IgD-negative memory B cell (primary cell): ENCODE measurements around the gene SYCN. TPM values are rescaled to one million over a fixed set of nuclear protein-coding genes. Genes with fewer than 3 reads are reported as not detected.

Source experiments
- H3K27ac Mint-ChIP-seq, 3 donors: one replicate each; pipeline ENCODE4 v1.8.0; 2020 to 2022; ENCODE audit warnings: mild to moderate bottlenecking in 3 of 3, mixed read lengths in 3 of 3, moderate library complexity in 1 of 3
- H3K27me3 Mint-ChIP-seq: one replicate; pipeline ENCODE4 v1.8.0; 2021; ENCODE audit warnings: mixed read lengths
- H3K36me3 Mint-ChIP-seq: one replicate; pipeline ENCODE4 v1.8.0; 2020; ENCODE audit warnings: mild to moderate bottlenecking, mixed read lengths
- H3K4me1 Mint-ChIP-seq, 3 donors: one replicate each; pipeline ENCODE4 v1.8.0; 2020 to 2022; ENCODE audit warnings: mixed read lengths in 3 of 3, mild to moderate bottlenecking in 1 of 3
- H3K4me3 Mint-ChIP-seq, 4 donors: one replicate each; pipeline ENCODE4 v1.8.0; 2020 to 2022; ENCODE audit warnings: mild to moderate bottlenecking in 4 of 4, mixed read lengths in 4 of 4, moderate library complexity in 3 of 4
- H3K9me3 Mint-ChIP-seq, 3 donors: one replicate each; pipeline ENCODE4 v1.8.0; 2020 to 2021; ENCODE audit warnings: mixed read lengths in 3 of 3, mild to moderate bottlenecking in 1 of 3
- polyA plus RNA-seq: library from polyadenylated mRNA; unstranded; fragments of 300-500 nt; fragmentation: Illumina TruSeq; gene quantifications from one replicate; pipeline ENCODE4 v1.2.3, GENCODE V29; 2021

Gene SYCN
- polyA plus RNA-seq, 1 donor from 2014 or later = not detected

GRCh38 chr19:39160889-39161672, 43.0 kb downstream of the SYCN start:
- Mint-ChIP-seq H3K27me3 (no peaks in the 10 kb centered on the region), H3K9me3 (no peaks in the 10 kb centered on the region), H3K36me3 (peaks cover 1% of the 10 kb centered on the region), H3K27ac (peak overlapping the region in 1 of 3 donors; percentile 23), H3K4me1 (peaks cover 0 to 12% (median 8%) of the 10 kb centered on the region in 3 donors), H3K4me3 (no peak overlapping the region)

- Mint-ChIP-seq H3K36me3 (peaks cover 1% of the 10 kb centered on the region), H3K27ac (no peak overlapping the region)
Observed at GRCh38 chr19:39160523-39160861, 43.6 kb downstream of the SYCN start.

GRCh38 chr19:39158646-39159260, 45.3 kb downstream of the SYCN start:
- Mint-ChIP-seq H3K9me3 (no peaks in the 10 kb centered on the region), H3K4me3 (no peak overlapping the region), H3K4me1 (peaks cover 0 to 14% (median 13%) of the 10 kb centered on the region in 3 donors), H3K27me3 (no peaks in the 10 kb centered on the region), H3K36me3 (peaks cover 5% of the 10 kb centered on the region), H3K27ac (peak overlapping the region in 1 of 3 donors; percentile 59)

More at GRCh38 chr19:39160523-39160861, 43.6 kb downstream of the SYCN start:
- no peaks in the 10 kb centered on the region for H3K9me3 Mint-ChIP-seq
- peaks cover 0 to 17% (median 8%) of the 10 kb centered on the region in 3 donors for H3K4me1 Mint-ChIP-seq
- H3K27me3 Mint-ChIP-seq = no peaks in the 10 kb centered on the region
- no peak overlapping the region for H3K4me3 Mint-ChIP-seq

- H3K27me3 Mint-ChIP-seq = no peaks in the 10 kb centered on the region
- peaks cover 0 to 13% (median 12%) of the 10 kb centered on the region in 3 donors for H3K4me1 Mint-ChIP-seq
- H3K4me3 Mint-ChIP-seq = no peak overlapping the region
- H3K9me3 Mint-ChIP-seq = no peaks in the 10 kb centered on the region
- peaks cover 5% of the 10 kb centered on the region for H3K36me3 Mint-ChIP-seq
- H3K27ac Mint-ChIP-seq = no peak overlapping the region
Observed at GRCh38 chr19:39157997-39158389, 46.1 kb downstream of the SYCN start.

- no peak overlapping the region for H3K4me3 Mint-ChIP-seq
- H3K36me3 Mint-ChIP-seq = peaks cover 5% of the 10 kb centered on the region
Observed at GRCh38 chr19:39157275-39157996, 46.6 kb downstream of the SYCN start.

GRCh38 chr19:39156326-39157230, 47.5 kb downstream of the SYCN start:
- no peak overlapping the region for H3K27ac Mint-ChIP-seq
- no peaks in the 10 kb centered on the region for H3K27me3 Mint-ChIP-seq
- no peak overlapping the region for H3K4me3 Mint-ChIP-seq
- H3K36me3 Mint-ChIP-seq = peaks cover 5% of the 10 kb centered on the region
- peaks cover 0 to 12% (median 9%) of the 10 kb centered on the region in 3 donors for H3K4me1 Mint-ChIP-seq
- no peaks in the 10 kb centered on the region for H3K9me3 Mint-ChIP-seq

More at GRCh38 chr19:39157275-39157996, 46.6 kb downstream of the SYCN start:
- no peak overlapping the region for H3K27ac Mint-ChIP-seq
- no peaks in the 10 kb centered on the region for H3K27me3 Mint-ChIP-seq
- H3K9me3 Mint-ChIP-seq = no peaks in the 10 kb centered on the region
- H3K4me1 Mint-ChIP-seq = peaks cover 0 to 12% (median 9%) of the 10 kb centered on the region in 3 donors

GRCh38 chr19:39155741-39156140, 48.3 kb downstream of the SYCN start:
- Mint-ChIP-seq H3K27ac (no peak overlapping the region), H3K4me3 (no peak overlapping the region), H3K36me3 (peaks cover 5% of the 10 kb centered on the region), H3K27me3 (no peaks in the 10 kb centered on the region), H3K9me3 (no peaks in the 10 kb centered on the region), H3K4me1 (peaks cover 0 to 12% (median 11%) of the 10 kb centered on the region in 3 donors)

- Mint-ChIP-seq H3K27ac (no peak overlapping the region), H3K4me1 (peaks cover 0 to 11% (median 9%) of the 10 kb centered on the region in 3 donors), H3K27me3 (no peaks in the 10 kb centered on the region), H3K9me3 (no peaks in the 10 kb centered on the region), H3K36me3 (peaks cover 5% of the 10 kb centered on the region), H3K4me3 (no peak overlapping the region)
Observed at GRCh38 chr19:39155114-39155700, 48.9 kb downstream of the SYCN start.

GRCh38 chr19:39154629-39155100, 49.4 kb downstream of the SYCN start:
- Mint-ChIP-seq H3K36me3 (peaks cover 5% of the 10 kb centered on the region), H3K4me3 (no peak overlapping the region), H3K27ac (no peak overlapping the region), H3K9me3 (no peaks in the 10 kb centered on the region), H3K27me3 (no peaks in the 10 kb centered on the region), H3K4me1 (peaks cover 0 to 11% (median 9%) of the 10 kb centered on the region in 3 donors)

GRCh38 chr19:39154100-39154628, 49.9 kb downstream of the SYCN start:
- no peak overlapping the region for H3K4me3 Mint-ChIP-seq
- H3K9me3 Mint-ChIP-seq = no peaks in the 10 kb centered on the region
- H3K27ac Mint-ChIP-seq = no peak overlapping the region
- peaks cover 5% of the 10 kb centered on the region for H3K36me3 Mint-ChIP-seq
- no peaks in the 10 kb centered on the region for H3K27me3 Mint-ChIP-seq
- H3K4me1 Mint-ChIP-seq = peaks cover 0 to 10% (median 9%) of the 10 kb centered on the region in 3 donors

Other genes starting within 250 kb of the SYCN start
- gene FBXO17, start 228.5 kb downstream of the SYCN start, polyA plus RNA-seq = not detected
- gene FBXO27, start 171.7 kb downstream of the SYCN start, polyA plus RNA-seq = 0.38 TPM
- gene ACP7, start 119.9 kb downstream of the SYCN start, polyA plus RNA-seq = not detected
- 3.7 TPM for gene PAK4, start 78.5 kb downstream of the SYCN start, polyA plus RNA-seq
- not detected for gene NCCRP1, start 7.3 kb downstream of the SYCN start, polyA plus RNA-seq
- gene IFNL3, start 40.7 kb upstream of the SYCN start, polyA plus RNA-seq = not detected
- gene IFNL4, start 44.6 kb upstream of the SYCN start, polyA plus RNA-seq = not detected
- not detected for gene IFNL2, start 64.1 kb upstream of the SYCN start, polyA plus RNA-seq
- gene IFNL1, start 92.1 kb upstream of the SYCN start, polyA plus RNA-seq = not detected
- gene LRFN1, start 116.6 kb upstream of the SYCN start, polyA plus RNA-seq = 2.2 TPM
- gene GMFG, start 131.8 kb upstream of the SYCN start, polyA plus RNA-seq = 719 TPM
- gene SAMD4B, start 138.2 kb upstream of the SYCN start, polyA plus RNA-seq = 22.2 TPM
- 64.1 TPM for gene PAF1, start 186.8 kb upstream of the SYCN start, polyA plus RNA-seq
- gene MED29, start 187.1 kb upstream of the SYCN start, polyA plus RNA-seq = 68.7 TPM
- gene ZFP36, start 202.6 kb upstream of the SYCN start, polyA plus RNA-seq = 579 TPM
- gene PLEKHG2, start 208.4 kb upstream of the SYCN start, polyA plus RNA-seq = 6.5 TPM
- 2,255 TPM for gene RPS16, start 231.7 kb upstream of the SYCN start, polyA plus RNA-seq
- 111 TPM for gene SUPT5H, start 241.3 kb upstream of the SYCN start, polyA plus RNA-seq